Endodermal cell (in vitro differentiated cells): ENCODE measurements around the gene SPATA2L. TPM values are rescaled to one million over a fixed set of nuclear protein-coding genes. Genes with fewer than 3 reads are reported as not detected.
A peak's percentile ranks its signal among the peaks of the same experiment; 100 is the strongest.

ENCODE experiments used
- DNase-seq: peaks from one replicate; pipeline ENCODE4 v3.0.0-alpha.2; 2017
- H3K27ac ChIP-seq: 2 replicates; pipeline ENCODE4 v1.5.1; 2013; ENCODE audit warnings: mild to moderate bottlenecking, low read depth, low read length, moderate library complexity
- H3K27me3 ChIP-seq: 2 replicates; pipeline ENCODE4 v1.6.1; 2013; ENCODE audit warnings: mild to moderate bottlenecking, low read length, moderate library complexity; ENCODE audit not compliant: insufficient read depth, control insufficient read depth, poor library complexity, severe bottlenecking
- H3K36me3 ChIP-seq: 2 replicates; pipeline ENCODE4 v1.7.0; 2013; ENCODE audit warnings: mild to moderate bottlenecking, low read length, moderate library complexity; ENCODE audit not compliant: control insufficient read depth, insufficient read depth
- H3K4me1 ChIP-seq: one replicate; pipeline ENCODE4 v1.7.0; 2013; ENCODE audit warnings: low read length; ENCODE audit not compliant: control insufficient read depth, insufficient read depth
- H3K4me3 ChIP-seq: 2 replicates; pipeline ENCODE4 v1.5.1; 2013; ENCODE audit warnings: mild to moderate bottlenecking, low read length, moderate library complexity
- H3K9ac ChIP-seq: 2 replicates; pipeline ENCODE4 v1.6.1; 2013; ENCODE audit warnings: mild to moderate bottlenecking, low read length, moderate library complexity; ENCODE audit not compliant: poor library complexity, severe bottlenecking; ENCODE audit errors: extremely low read depth
- H3K9me3 ChIP-seq: 2 replicates; pipeline ENCODE4 v1.6.1; 2013; ENCODE audit warnings: mild to moderate bottlenecking, low read length, moderate library complexity; ENCODE audit not compliant: control insufficient read depth
- H3K27ac Mint-ChIP-seq: 2 replicates; pipeline ENCODE4 v1.8.0; 2020; ENCODE audit warnings: mixed read lengths
- H3K27me3 Mint-ChIP-seq: 2 replicates; pipeline ENCODE4 v1.8.0; 2021; ENCODE audit warnings: mild to moderate bottlenecking, mixed read lengths; ENCODE audit not compliant: insufficient read depth
- H3K36me3 Mint-ChIP-seq: 2 replicates; pipeline ENCODE4 v1.8.0; 2020; ENCODE audit warnings: low read depth, mixed read lengths
- H3K4me1 Mint-ChIP-seq: 2 replicates; pipeline ENCODE4 v1.8.0; 2020; ENCODE audit warnings: mixed read lengths
- H3K4me3 Mint-ChIP-seq: 2 replicates; pipeline ENCODE4 v1.8.0; 2020; ENCODE audit warnings: mild to moderate bottlenecking, moderate library complexity, mixed read lengths
- H3K9me3 Mint-ChIP-seq: 2 replicates; pipeline ENCODE4 v1.8.0; 2020; ENCODE audit warnings: mild to moderate bottlenecking, mixed read lengths
- WGBS, 2 experiments: methylation state at CpG; one replicate each; pipeline versions ENCODE4 v1.1.5 to v1.1.7; 2013; ENCODE audit warnings: missing lambda C conversion rate in 2 of 2, mixed read lengths in 1 of 2; ENCODE audit not compliant: insufficient coverage in 1 of 2, insufficient read length in 1 of 2; 5-methylcytosine and 5-hydroxymethylcytosine counted together
- total RNA-seq, 2 donors: library from RNA; stranded (reverse); fragmentation: NEBNext Ultra II Directional in 1 of 2; extraction: Animal tissue kit (Norgen Biotek cat#: 25700) in 1 of 2; gene quantifications; 2 replicates in 1 of 2; 3 replicates in 1 of 2; pipeline ENCODE4 v1.2.1, GENCODE V29; 2021
- TF ChIP-seq, protein P1 (sequence below): fragments of 200-600 bp; sonication (generic); conservative IDR thresholded peaks from 2 replicates; pipeline ENCODE4 v1.5.0; 2021; ENCODE audit warnings: antibody characterized with exemption, mild to moderate bottlenecking

The SPATA2L gene
- total RNA-seq, 2 donors from 2014 or later, result 22.9 to 28.8 TPM

- peak; percentile 97 for DNase-seq
- Histone ChIP-seq H3K4me1 (no peaks in the 10 kb centered on the region), H3K9me3 (peaks cover 46% of the 10 kb centered on the region), H3K36me3 (peaks cover 58% of the 10 kb centered on the region), H3K9ac (peak within 1 kb of the TSS; percentile 77), H3K4me3 (peak within 1 kb of the TSS; percentile 87), H3K27me3 (no peaks in the 10 kb centered on the region), H3K27ac (peak within 1 kb of the TSS; percentile 61)
- H3K27me3 Mint-ChIP-seq, result no peaks in the 10 kb centered on the region
- TF ChIP-seq, protein P1, sequence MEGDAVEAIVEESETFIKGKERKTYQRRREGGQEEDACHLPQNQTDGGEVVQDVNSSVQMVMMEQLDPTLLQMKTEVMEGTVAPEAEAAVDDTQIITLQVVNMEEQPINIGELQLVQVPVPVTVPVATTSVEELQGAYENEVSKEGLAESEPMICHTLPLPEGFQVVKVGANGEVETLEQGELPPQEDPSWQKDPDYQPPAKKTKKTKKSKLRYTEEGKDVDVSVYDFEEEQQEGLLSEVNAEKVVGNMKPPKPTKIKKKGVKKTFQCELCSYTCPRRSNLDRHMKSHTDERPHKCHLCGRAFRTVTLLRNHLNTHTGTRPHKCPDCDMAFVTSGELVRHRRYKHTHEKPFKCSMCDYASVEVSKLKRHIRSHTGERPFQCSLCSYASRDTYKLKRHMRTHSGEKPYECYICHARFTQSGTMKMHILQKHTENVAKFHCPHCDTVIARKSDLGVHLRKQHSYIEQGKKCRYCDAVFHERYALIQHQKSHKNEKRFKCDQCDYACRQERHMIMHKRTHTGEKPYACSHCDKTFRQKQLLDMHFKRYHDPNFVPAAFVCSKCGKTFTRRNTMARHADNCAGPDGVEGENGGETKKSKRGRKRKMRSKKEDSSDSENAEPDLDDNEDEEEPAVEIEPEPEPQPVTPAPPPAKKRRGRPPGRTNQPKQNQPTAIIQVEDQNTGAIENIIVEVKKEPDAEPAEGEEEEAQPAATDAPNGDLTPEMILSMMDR, result no peak
- peaks cover 44% of the 10 kb centered on the region for H3K9me3 Mint-ChIP-seq
- peak within 1 kb of the TSS; percentile 93 for H3K27ac Mint-ChIP-seq
- WGBS, 2 experiments, result 1 to 2% methylated on average over 32 to 67 of the region's 67 CpGs
- peaks cover 77% of the 10 kb centered on the region for H3K36me3 Mint-ChIP-seq
- peak within 1 kb of the TSS; percentile 73 for H3K4me3 Mint-ChIP-seq
- H3K4me1 Mint-ChIP-seq, result peaks cover 6% of the 10 kb centered on the region
Observed at GRCh38 chr16:89686520-89687091, 14.9 kb downstream of the SPATA2L start, which contains the start of gene CDK10. Gene CDK10 (plus strand): TSS chr16:89686689. CDS start chr16:89686711, 22 bp downstream.

- H3K9me3 Mint-ChIP-seq, result peaks cover 51% of the 10 kb centered on the region
- H3K4me3 Mint-ChIP-seq, result peak overlapping the region; percentile 73
- Histone ChIP-seq H3K27ac (no peak overlapping the region), H3K4me3 (peak overlapping the region; percentile 71), H3K9me3 (peaks cover 53% of the 10 kb centered on the region), H3K27me3 (no peaks in the 10 kb centered on the region), H3K36me3 (peaks cover 53% of the 10 kb centered on the region), H3K9ac (no peak overlapping the region), H3K4me1 (no peaks in the 10 kb centered on the region)
- no peak for DNase-seq
- WGBS, 2 experiments, result 88% methylated on average over 1 of the region's 1 CpG; no CpG with 5 or more reads in 1 of the 2 experiments
- no peak overlapping the region for H3K27ac Mint-ChIP-seq
- H3K36me3 Mint-ChIP-seq, result peaks cover 79% of the 10 kb centered on the region
- peaks cover 6% of the 10 kb centered on the region for H3K4me1 Mint-ChIP-seq
- no peaks in the 10 kb centered on the region for H3K27me3 Mint-ChIP-seq
- TF ChIP-seq, protein P1, result no peak
Observed at GRCh38 chr16:89685916-89686315, 15.6 kb downstream of the SPATA2L start.

- Histone ChIP-seq H3K27me3 (no peaks in the 10 kb centered on the region), H3K9ac (no peak overlapping the region), H3K4me3 (peak overlapping the region; percentile 56), H3K9me3 (peaks cover 69% of the 10 kb centered on the region), H3K36me3 (peaks cover 24% of the 10 kb centered on the region), H3K4me1 (no peaks in the 10 kb centered on the region), H3K27ac (no peak overlapping the region)
- 95 to 100% methylated on average over 1 of the region's 2 CpGs for WGBS, 2 experiments
- no peaks in the 10 kb centered on the region for H3K4me1 Mint-ChIP-seq
- no peaks in the 10 kb centered on the region for H3K27me3 Mint-ChIP-seq
- H3K9me3 Mint-ChIP-seq, result peaks cover 90% of the 10 kb centered on the region
- no peak overlapping the region for H3K27ac Mint-ChIP-seq
- peaks cover 34% of the 10 kb centered on the region for H3K36me3 Mint-ChIP-seq
- H3K4me3 Mint-ChIP-seq, result no peak overlapping the region
- TF ChIP-seq, protein P1, result no peak
- no peak for DNase-seq
Observed at GRCh38 chr16:89678258-89678657, 23.2 kb downstream of the SPATA2L start.
